H1 (cell line): ENCODE data around the gene TGM3. TPM values are rescaled to one million over a fixed set of nuclear protein-coding genes. Genes with fewer than 3 reads are reported as not detected.

ENCODE experiments used
- CTCF ChIA-PET: fragments of 300-600 bp; sonication (Branson Sonifier 250); formaldehyde crosslinking; loops from one replicate; lab custom pipeline; 2021; ENCODE audit not compliant: partially characterized antibody; lab: Charles Lee
- POLR2A ChIA-PET: fragments of 300-600 bp; sonication (Branson Sonifier 250); formaldehyde crosslinking; loops from one replicate; lab custom pipeline; 2021; ENCODE audit warnings: inconsistent platforms; ENCODE audit not compliant: partially characterized antibody; lab: Charles Lee
- DNase-seq, 2 experiments: peaks; one replicate each; pipeline versions ENCODE4 v3.0.0 to v3.0.0-alpha.2; 2010 to 2022; ENCODE audit warnings: low spot score in 2 of 2, low read depth in 1 of 2, mixed read lengths in 1 of 2
- FAIRE-seq: peaks from 2 replicates; lab custom pipeline; 2011; peaks lifted over from hg19 to GRCh38; lab: Jason Lieb, UNC
- H2AFZ ChIP-seq: 2 replicates; pipeline ENCODE4 v1.8.1; 2012; ENCODE audit warnings: low read length, inconsistent platforms
- H2AK5ac ChIP-seq: 2 replicates; pipeline ENCODE4 v1.6.1; 2013; ENCODE audit warnings: low read depth, low read length
- H2BK120ac ChIP-seq: replicated peaks from 2 replicates; pipeline ENCODE3; 2013; ENCODE audit warnings: low read depth, low read length, inconsistent platforms
- H2BK12ac ChIP-seq: 2 replicates; pipeline ENCODE4 v1.6.1; 2013; ENCODE audit warnings: low read depth, low read length
- H2BK15ac ChIP-seq: 2 replicates; pipeline ENCODE4 v1.6.1; 2013; ENCODE audit warnings: low read length
- H2BK20ac ChIP-seq: 2 replicates; pipeline ENCODE4 v1.6.1; 2013; ENCODE audit warnings: low read length
- H2BK5ac ChIP-seq: 2 replicates; pipeline ENCODE4 v1.6.1; 2013; ENCODE audit warnings: low read depth, low read length
- H3K14ac ChIP-seq: 2 replicates; pipeline ENCODE4 v1.6.1; 2013; ENCODE audit warnings: inconsistent platforms; ENCODE audit not compliant: insufficient read length
- H3K18ac ChIP-seq: 2 replicates; pipeline ENCODE4 v1.6.1; 2013; ENCODE audit warnings: low read length; ENCODE audit errors: extremely low read depth
- H3K23ac ChIP-seq: 2 replicates; pipeline ENCODE4 v1.6.1; 2013; ENCODE audit warnings: inconsistent platforms; ENCODE audit not compliant: insufficient read length
- H3K23me2 ChIP-seq: 2 replicates; pipeline ENCODE4 v1.6.1; 2013; ENCODE audit warnings: low read depth, low read length
- H3K27ac ChIP-seq: 2 replicates; pipeline ENCODE4 v1.6.1; 2011; ENCODE audit warnings: low read depth, low read length, inconsistent platforms
- H3K27me3 ChIP-seq, 4 experiments: replicated peaks in 1 of 4; 1 replicate in 1 of 4; 2 replicates in 3 of 4; pipeline versions ENCODE4 v1.6.1 to v1.8.1; 2011 to 2013; ENCODE audit warnings: low read length in 3 of 4, mild to moderate bottlenecking in 3 of 4, inconsistent platforms in 2 of 4, mixed read lengths in 2 of 4, moderate library complexity in 1 of 4; ENCODE audit not compliant: control insufficient read depth in 3 of 4, insufficient read depth in 3 of 4; ENCODE audit errors: extremely low read depth in 1 of 4
- H3K36me3 ChIP-seq, 4 experiments: 2 replicates each; pipeline versions ENCODE4 v1.6.1 to v1.8.1; 2011 to 2013; ENCODE audit warnings: mild to moderate bottlenecking in 4 of 4, low read length in 3 of 4, moderate library complexity in 2 of 4, control low read depth in 1 of 4, inconsistent platforms in 1 of 4; ENCODE audit not compliant: insufficient read depth in 4 of 4, control insufficient read depth in 2 of 4
- H3K4ac ChIP-seq: replicated peaks from 2 replicates; pipeline ENCODE3; 2013; ENCODE audit warnings: low read length, low read depth, mixed read lengths, inconsistent platforms; ENCODE audit not compliant: insufficient read length
- H3K4me1 ChIP-seq, 4 experiments: replicated peaks in 1 of 4; 1 replicate in 1 of 4; 2 replicates in 3 of 4; pipeline versions ENCODE4 v1.6.1 to v1.8.1; 2011 to 2013; ENCODE audit warnings: low read length in 3 of 4, inconsistent platforms in 2 of 4, mixed read lengths in 1 of 4; ENCODE audit not compliant: insufficient read depth in 4 of 4, control insufficient read depth in 3 of 4
- H3K4me2 ChIP-seq, 2 experiments: 2 replicates each; pipeline versions ENCODE4 v1.6.1 to v1.8.1; 2011 to 2013; ENCODE audit warnings: low read depth in 2 of 2, low read length in 2 of 2, control low read depth in 1 of 2, inconsistent platforms in 1 of 2, mild to moderate bottlenecking in 1 of 2; ENCODE audit not compliant: insufficient read depth in 1 of 2
- H3K4me3 ChIP-seq, 4 experiments: fragments of 200-600, 300-600 bp in 1 of 4; sonication (generic), shearing (Covaris generic), sonication (Bioruptor Twin) in 1 of 4; 2 replicates each; pipeline versions ENCODE4 v1.5.1 to v1.8.1; 2011 to 2016; ENCODE audit warnings: low read length in 4 of 4, low read depth in 3 of 4, control low read depth in 2 of 4, inconsistent platforms in 2 of 4, mild to moderate bottlenecking in 2 of 4, mixed read lengths in 1 of 4, moderate library complexity in 1 of 4; ENCODE audit not compliant: insufficient read depth in 2 of 4; ENCODE audit errors: extremely low read depth in 1 of 4
- H3K56ac ChIP-seq: replicated peaks from 2 replicates; pipeline ENCODE3; 2013; ENCODE audit warnings: low read depth, mild to moderate bottlenecking, mixed read lengths, low read length, inconsistent platforms; ENCODE audit not compliant: insufficient read length
- H3K79me1 ChIP-seq: 2 replicates; pipeline ENCODE4 v1.6.1; 2013; ENCODE audit warnings: low read depth, low read length, control low read depth
- H3K79me2 ChIP-seq, 2 experiments: 2 replicates each; pipeline versions ENCODE4 v1.6.1 to v1.8.1; 2012 to 2013; ENCODE audit warnings: low read length in 2 of 2, mild to moderate bottlenecking in 2 of 2, inconsistent platforms in 1 of 2; ENCODE audit not compliant: insufficient read depth in 2 of 2, control insufficient read depth in 1 of 2
- H3K9ac ChIP-seq, 4 experiments: replicated peaks in 1 of 4; 1 replicate in 1 of 4; 2 replicates in 3 of 4; pipeline versions ENCODE4 v1.6.1 to v1.8.1; 2011 to 2013; ENCODE audit warnings: low read depth in 3 of 4, low read length in 3 of 4, control low read depth in 2 of 4, mild to moderate bottlenecking in 2 of 4, moderate library complexity in 2 of 4, inconsistent platforms in 1 of 4; ENCODE audit errors: extremely low read depth in 1 of 4
- H3K9me3 ChIP-seq, 2 experiments: 2 replicates each; pipeline versions ENCODE4 v1.6.1 to v1.8.1; 2012 to 2013; ENCODE audit warnings: mild to moderate bottlenecking in 2 of 2, moderate library complexity in 2 of 2, control low read depth in 1 of 2, inconsistent platforms in 1 of 2, low read depth in 1 of 2, low read length in 1 of 2, mixed read lengths in 1 of 2; ENCODE audit not compliant: insufficient read depth in 2 of 2
- H4K20me1 ChIP-seq, 2 experiments: replicated peaks in 1 of 2; 2 replicates each; pipeline versions ENCODE3 to v1.8.1; 2011 to 2013; ENCODE audit warnings: inconsistent platforms in 2 of 2, low read length in 2 of 2, mild to moderate bottlenecking in 1 of 2; ENCODE audit not compliant: insufficient read depth in 2 of 2, control insufficient read depth in 1 of 2
- H4K5ac ChIP-seq: 2 replicates; pipeline ENCODE4 v1.6.1; 2013; ENCODE audit warnings: low read length, low read depth, mixed read lengths, inconsistent platforms; ENCODE audit not compliant: insufficient read length
- H4K8ac ChIP-seq: 2 replicates; pipeline ENCODE4 v1.8.0; 2013; ENCODE audit warnings: mild to moderate bottlenecking, moderate library complexity, low read length, inconsistent platforms; ENCODE audit not compliant: insufficient read depth; ENCODE audit errors: extremely low read depth
- H4K91ac ChIP-seq: replicated peaks from 2 replicates; pipeline ENCODE3; 2013; ENCODE audit warnings: low read length, mixed read lengths, inconsistent platforms; ENCODE audit not compliant: insufficient read length
- CBX5 ChIP-seq: fragments of 300-800, 300-1000 bp; sonication (generic); IDR thresholded peaks from 2 replicates; pipeline ENCODE4 v1.7.1; 2016; ENCODE audit warnings: antibody characterized with exemption, low read length, low read depth
- CEBPB ChIP-seq: IDR thresholded peaks from 2 replicates; pipeline ENCODE4 v1.6.1; 2012; ENCODE audit warnings: low read depth, low read length
- CREB1 ChIP-seq: IDR thresholded peaks from 2 replicates; pipeline ENCODE4 v1.6.1; 2012; ENCODE audit warnings: inconsistent platforms
- EP300 ChIP-seq, 2 experiments: IDR thresholded peaks; 1 replicate in 1 of 2; 2 replicates in 1 of 2; pipeline ENCODE4 v1.6.1; 2011 to 2012; ENCODE audit warnings: low read depth in 2 of 2, low read length in 2 of 2, mild to moderate bottlenecking in 2 of 2, borderline replicate concordance in 1 of 2, inconsistent platforms in 1 of 2, moderate library complexity in 1 of 2
- FOSL1 ChIP-seq: IDR thresholded peaks from 2 replicates; pipeline ENCODE4 v1.6.1; 2011; ENCODE audit warnings: mild to moderate bottlenecking, low read depth, low read length, moderate library complexity; ENCODE audit not compliant: insufficient read depth
- GTF2F1 ChIP-seq: IDR thresholded peaks from 2 replicates; pipeline ENCODE4 v1.6.1; 2012; ENCODE audit warnings: low read depth, low read length, improper control_type of control experiment, borderline replicate concordance
- HDAC2 ChIP-seq, 2 experiments: fragments of 300-600 bp in 1 of 2; sonication (generic) in 1 of 2; IDR thresholded peaks; 2 replicates each; pipeline ENCODE4 v1.6.1; 2011 to 2012; ENCODE audit warnings: low read depth in 2 of 2, low read length in 2 of 2, mild to moderate bottlenecking in 2 of 2, moderate library complexity in 2 of 2, borderline replicate concordance in 1 of 2, inconsistent platforms in 1 of 2
- KDM4A ChIP-seq: IDR thresholded peaks from one replicate; pipeline ENCODE4 v1.7.1; 2012; ENCODE audit warnings: low read depth, mild to moderate bottlenecking, moderate library complexity, low read length, inconsistent platforms; ENCODE audit not compliant: severe bottlenecking
- POLR2A ChIP-seq, 2 experiments: IDR thresholded peaks; 1 replicate in 1 of 2; 2 replicates in 1 of 2; pipeline ENCODE4 v1.6.1; 2011; ENCODE audit warnings: low read depth in 2 of 2, low read length in 2 of 2, mild to moderate bottlenecking in 2 of 2; ENCODE audit errors: control extremely low read depth in 1 of 2
- SIRT6 ChIP-seq: IDR thresholded peaks from one replicate; pipeline ENCODE4 v1.7.1; 2012; ENCODE audit warnings: low read length, inconsistent platforms
- SRF ChIP-seq: IDR thresholded peaks from 2 replicates; pipeline ENCODE4 v1.6.1; 2011; ENCODE audit warnings: mild to moderate bottlenecking, low read depth, low read length, moderate library complexity
- TEAD4 ChIP-seq: IDR thresholded peaks from 2 replicates; pipeline ENCODE4 v1.6.1; 2012; ENCODE audit warnings: low read depth, low read length, inconsistent platforms, mixed read lengths
- WGBS, 2 experiments: shearing (Covaris generic) in 1 of 2; methylation state at CpG; one replicate each; pipeline versions ENCODE4 v1.1.6 to v1.1.7; 2013 to 2015; ENCODE audit warnings: low lambda C conversion rate in 2 of 2, mixed read lengths in 2 of 2, inconsistent platforms in 1 of 2, low coverage in 1 of 2, missing lambda C conversion rate in 1 of 2; ENCODE audit not compliant: insufficient replicate concordance in 2 of 2, insufficient coverage in 1 of 2, insufficient read length in 1 of 2; ENCODE audit errors: extremely low coverage in 1 of 2, missing lambda C conversion rate in 1 of 2; 5-methylcytosine and 5-hydroxymethylcytosine counted together
- polyA plus RNA-seq, 7 experiments: library from polyadenylated mRNA; depleted of rRNA in 3 of 7; stranded (reverse) in 5 of 7; unstranded in 2 of 7; fragments of >200 nt in 5 of 7; fragments of 200-250 nt in 2 of 7; gene quantifications; 1 replicate in 5 of 7; 2 replicates in 1 of 7; 4 replicates in 1 of 7; pipeline versions ENCODE4 v1.2.1 to v1.2.3, GENCODE V29; 2011 to 2013; ENCODE audit warnings: missing spikeins in 2 of 7, mixed read lengths in 2 of 7
- total RNA-seq: library from RNA; stranded (reverse); fragmentation: NEBNext Ultra II Directional; extraction: Animal tissue kit (Norgen Biotek cat#: 25700); gene quantifications from 2 replicates; pipeline ENCODE4 v1.2.1, GENCODE V29; 2021

TGM3 gene
- total and polyA plus RNA-seq, 2 of the 8 experiments (the other 6 are each of a cell fraction or from before 2014, with no cell fraction given) = 0.12 TPM; not detected in 1

- Histone ChIP-seq H3K79me2 (no peaks in the 10 kb centered on the region), H4K91ac (no peak overlapping the region), H3K23ac (no peak overlapping the region), H3K27ac (no peak overlapping the region), H2AFZ (no peak overlapping the region), H3K4ac (no peak overlapping the region), H2BK5ac (no peak overlapping the region), H4K5ac (no peak overlapping the region), H2BK20ac (no peak overlapping the region), H3K9me3 (no peaks in the 10 kb centered on the region), H3K4me3 (no peak overlapping the region), H3K14ac (no peak overlapping the region), H3K4me1 (peaks cover 0 to 3% (median 0%) of the 10 kb centered on the region in 4 experiments; a peak in 1 of 7 replicates), H2BK12ac (no peak overlapping the region), H3K56ac (no peak overlapping the region), H3K79me1 (no peaks in the 10 kb centered on the region), H3K9ac (no peak overlapping the region), H2BK120ac (no peak overlapping the region), H3K4me2 (no peak overlapping the region), H3K23me2 (no peaks in the 10 kb centered on the region), H3K18ac (no peak overlapping the region), H4K20me1 (no peaks in the 10 kb centered on the region), H4K8ac (no peak overlapping the region), H3K36me3 (no peaks in the 10 kb centered on the region), H3K27me3 (no peaks in the 10 kb centered on the region), H2BK15ac (no peak overlapping the region), H2AK5ac (no peak overlapping the region)
- ChIA-PET POLR2A (interaction anchor here (1.0 to 1.4 kb wide), 2 partner anchors 127 to 137 kb away, joined by 4 to 5 read pairs; no protein-coding TSS in a partner anchor), CTCF (interaction anchor here (1.1 to 1.7 kb wide), 4 partner anchors 18 to 125 kb away, joined by 3 to 6 read pairs (median 4); no protein-coding TSS in a partner anchor)
- no peak for TF ChIP-seq EP300 (IDR thresholded peaks at IDR 0.05; ENCODE audit: borderline replicate concordance in 1 of 2, low read depth in 2 of 2, low read length in 2 of 2)
- TF ChIP-seq HDAC2 (IDR thresholded peaks at IDR 0.05; ENCODE audit: borderline replicate concordance in 1 of 2, low read depth in 2 of 2, low read length in 2 of 2) = no peak
- TF ChIP-seq KDM4A = no peak
- TF ChIP-seq POLR2A (IDR thresholded peaks at IDR 0.05; ENCODE audit: control extremely low read depth in 1 of 2, low read depth in 2 of 2, low read length in 2 of 2) = no peak
- no peak for TF ChIP-seq CEBPB
- TF ChIP-seq FOSL1 = no peak
- no peak for TF ChIP-seq CBX5
- TF ChIP-seq GTF2F1 = no peak
- TF ChIP-seq TEAD4 = no peak
- no peak for TF ChIP-seq SRF
- TF ChIP-seq SIRT6 = no peak
- TF ChIP-seq CREB1 = no peak
- 92% methylated on average over 4 of the region's 4 CpGs; no CpG with 5 or more reads in 1 of the 2 experiments for WGBS, 2 experiments
- FAIRE-seq (no peak), DNase-seq (no peak)
Observed at GRCh38 chr20:2332711-2333110, 36.9 kb downstream of the TGM3 start.
